Stimulated activated CD8-positive, alpha-beta memory T cell treated with anti-CD3 and anti-CD28 coated beads, Interleukin-4, amount 100 ng/mL, for 1 hour (primary cell): ENCODE results near the gene UNC13A.
A peak's percentile ranks its signal among the peaks of the same experiment; 100 is the strongest.
"Not testable (repeated sequence)": the region's sequence is repeated elsewhere in the genome, so short reads cannot be mapped to it uniquely, and the experiment has no call there.

ENCODE experiments used
- DNase-seq, 2 donors: peaks; one replicate each; pipeline ENCODE4 v3.0.0-alpha.2; 2020; ENCODE audit warnings: low read depth in 2 of 2, low spot score in 1 of 2

UNC13A gene

DNA sequence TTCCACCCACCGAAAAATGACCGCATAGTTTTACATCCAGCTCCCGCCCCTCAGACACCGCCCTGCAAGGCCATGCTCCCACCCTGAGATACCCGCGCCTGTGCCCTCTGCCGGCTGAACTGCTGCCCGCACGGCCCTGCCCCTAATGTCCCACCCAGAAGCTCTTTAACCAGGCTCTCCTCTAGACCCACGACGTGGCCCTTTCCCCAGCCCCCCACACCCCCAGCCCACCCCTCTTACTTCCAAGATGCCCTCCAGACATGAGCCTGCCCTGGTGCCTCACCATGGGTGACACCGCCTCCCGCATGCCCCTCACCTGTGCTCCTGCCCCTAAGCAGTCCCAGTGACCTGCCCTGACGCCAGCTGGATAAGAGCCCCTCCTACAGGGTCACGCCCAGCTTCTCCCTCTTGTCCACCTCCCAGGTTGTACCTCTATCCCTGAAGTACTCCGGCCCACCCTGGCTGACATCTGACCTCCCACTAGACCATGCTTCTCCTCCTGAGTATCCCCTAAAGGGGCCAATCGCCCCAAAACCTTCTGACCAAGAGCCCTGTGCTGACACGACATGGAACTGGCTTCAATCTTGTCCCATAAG, 81.5 kb downstream of the UNC13A start:
- DNase-seq: no peak

DNA sequence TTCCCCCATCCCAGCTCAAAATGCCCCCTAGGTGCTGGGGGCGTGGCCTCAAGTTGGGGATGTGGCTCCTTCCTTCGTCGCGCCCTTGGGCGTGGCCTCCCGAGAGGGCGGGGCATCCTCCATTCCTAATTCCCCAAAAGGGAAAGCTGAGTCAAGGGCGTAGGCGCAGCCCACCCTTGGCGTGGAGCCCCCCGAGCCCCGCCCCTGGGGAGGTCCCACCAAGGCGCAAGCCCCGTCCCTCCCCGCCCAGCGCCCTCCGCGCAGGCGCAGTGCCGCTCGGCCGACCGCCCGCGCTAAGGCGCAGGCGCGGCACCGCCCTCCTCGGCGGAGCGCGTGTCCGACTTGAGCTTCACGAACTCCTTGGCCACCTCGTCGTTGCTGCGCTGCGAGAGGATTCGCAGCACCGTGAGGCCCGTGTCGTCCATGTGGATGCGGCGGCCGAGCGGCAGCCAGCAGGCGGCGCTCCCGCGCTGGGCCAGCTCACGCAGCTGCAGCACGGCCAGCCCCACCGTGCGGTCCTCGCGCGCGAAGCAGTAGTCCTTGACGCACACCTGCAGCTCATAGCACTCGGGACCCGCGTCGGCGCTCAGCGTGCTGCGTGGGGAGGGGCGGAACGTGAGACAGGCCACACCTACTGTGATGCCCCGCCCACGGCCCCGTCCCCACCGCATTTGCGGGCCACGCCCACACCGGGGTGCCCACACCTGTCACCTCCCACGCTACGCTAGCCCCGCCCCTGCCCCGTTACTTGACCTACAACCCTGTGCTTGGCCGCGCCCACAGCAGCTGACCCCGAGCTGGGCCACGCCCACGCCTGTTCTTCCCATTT, 82.2 kb downstream of the UNC13A start:
- DNase-seq: peak; percentile 27 to 51

DNA sequence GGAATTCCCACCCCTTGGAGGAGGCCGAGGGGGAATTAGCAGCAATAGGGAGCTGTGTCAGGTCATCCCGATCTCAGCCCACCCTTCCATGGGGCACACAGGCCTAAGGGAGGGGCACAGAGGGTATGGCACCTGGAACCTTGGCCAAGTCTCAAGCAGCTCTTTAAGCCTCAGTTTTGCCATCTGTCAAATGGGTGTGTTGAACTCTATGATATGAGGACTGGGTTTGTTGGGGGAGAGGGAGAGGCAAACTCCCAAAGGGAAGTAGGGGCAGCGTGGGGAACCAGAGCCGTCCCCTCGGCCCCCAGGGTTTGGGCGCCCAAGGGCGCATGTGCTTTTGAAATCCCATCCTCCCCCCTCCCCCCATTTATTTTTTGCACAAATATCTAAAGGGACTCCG, 83.0 kb downstream of the UNC13A start:
- DNase-seq: no peak

DNA sequence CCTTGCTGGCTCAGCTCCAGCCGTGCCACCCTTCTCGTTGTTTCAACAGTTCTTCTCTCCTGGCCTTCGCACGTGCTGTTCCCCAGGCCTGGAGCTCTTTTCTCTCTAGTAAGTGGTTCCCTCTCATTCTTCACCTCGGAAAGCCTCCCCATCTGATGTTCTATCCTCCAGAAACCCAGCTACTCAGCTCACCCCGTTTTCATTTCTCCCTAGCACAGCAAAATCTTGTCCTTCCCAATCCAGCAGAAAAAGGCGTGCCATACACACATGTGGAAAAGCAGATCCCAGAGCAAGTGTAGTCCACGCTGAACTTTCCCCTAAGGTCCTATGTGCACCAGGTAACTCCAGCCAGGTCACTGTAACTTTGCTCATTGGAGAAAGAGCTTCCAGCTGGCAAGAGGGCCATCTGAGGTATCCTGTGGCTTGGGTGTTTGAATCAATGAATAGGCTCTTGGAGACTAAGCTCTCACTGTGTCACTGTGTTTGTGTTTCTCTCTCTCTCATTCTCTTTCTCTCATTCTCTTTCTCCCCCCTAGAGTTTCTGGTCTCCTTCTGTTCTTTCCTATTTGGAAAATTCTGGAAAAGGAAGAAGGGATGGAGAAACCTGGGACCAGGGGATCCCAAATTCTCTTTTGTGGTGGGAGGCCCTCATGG, 83.7 kb downstream of the UNC13A start:
- no peak for DNase-seq

DNA sequence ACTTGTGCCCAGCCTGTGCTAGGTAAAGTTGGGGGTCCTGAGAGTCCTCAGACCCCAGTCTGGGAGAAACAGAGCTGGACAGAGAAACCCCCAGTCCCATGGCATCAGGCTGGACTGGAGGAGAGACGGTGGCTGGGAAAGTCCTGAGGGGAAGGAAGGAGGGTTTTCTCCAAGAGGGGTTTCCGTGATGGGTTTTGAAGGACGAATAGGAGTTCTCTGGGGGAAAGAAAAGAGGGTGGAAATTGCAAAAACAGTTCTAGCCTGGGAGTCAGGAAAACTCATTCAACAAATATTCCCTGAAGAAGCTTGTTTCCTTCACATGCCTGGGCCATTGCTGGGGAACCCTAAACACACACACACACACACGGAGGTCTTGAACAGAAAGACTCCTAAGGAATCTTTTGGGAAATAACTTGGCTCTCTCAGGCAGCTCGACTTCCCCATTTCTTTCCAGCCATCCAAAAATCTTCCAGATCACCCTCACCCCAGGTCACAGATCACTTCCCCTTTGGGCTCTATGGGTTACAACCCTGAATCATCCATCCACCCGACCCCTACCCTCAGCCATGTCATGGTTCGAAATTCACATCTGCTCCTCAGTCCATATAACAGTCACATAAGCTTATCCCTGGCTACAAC, 85.2 kb downstream of the UNC13A start:
- DNase-seq: no peak

DNA sequence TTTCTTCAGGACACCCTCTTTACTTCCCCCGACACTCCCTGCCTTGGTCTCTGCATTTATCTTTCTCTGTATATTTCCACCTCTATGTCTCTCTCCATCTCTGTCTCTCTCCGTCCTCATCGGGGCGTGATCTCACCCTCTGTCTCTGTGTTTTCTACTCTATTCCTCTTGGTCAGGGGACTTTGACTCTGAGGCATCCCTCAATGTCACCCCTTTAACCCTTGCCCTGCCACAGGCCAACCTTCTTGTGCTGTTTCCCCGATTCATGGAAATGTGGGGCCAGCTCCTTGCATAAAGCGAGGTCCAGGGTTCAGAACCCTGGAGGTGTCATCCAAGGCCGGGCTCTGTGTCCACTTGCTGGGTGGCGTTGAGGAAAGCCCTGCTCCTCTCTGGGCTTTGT, 85.9 kb downstream of the UNC13A start:
- DNase-seq: no peak

DNA sequence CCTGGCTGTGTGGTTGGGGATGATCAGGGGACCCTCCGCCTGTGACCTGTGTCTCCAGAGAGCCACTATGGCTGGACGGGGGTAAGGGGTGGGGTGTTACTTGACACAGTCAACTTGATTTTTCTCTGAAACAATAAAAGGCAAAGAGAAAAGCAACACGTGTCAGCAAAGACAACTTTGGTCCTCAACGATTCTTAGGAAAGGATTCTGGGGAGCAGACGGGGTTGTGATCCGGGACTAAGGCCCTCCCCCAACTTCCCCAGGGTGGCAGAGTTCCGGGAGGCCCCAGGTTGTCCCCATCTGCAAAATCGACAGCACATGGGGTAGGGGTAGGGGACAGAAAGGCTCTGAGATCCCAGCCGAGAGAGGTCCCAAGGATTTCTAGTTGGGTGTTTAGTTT, 86.5 kb downstream of the UNC13A start:
- DNase-seq: no peak

DNA sequence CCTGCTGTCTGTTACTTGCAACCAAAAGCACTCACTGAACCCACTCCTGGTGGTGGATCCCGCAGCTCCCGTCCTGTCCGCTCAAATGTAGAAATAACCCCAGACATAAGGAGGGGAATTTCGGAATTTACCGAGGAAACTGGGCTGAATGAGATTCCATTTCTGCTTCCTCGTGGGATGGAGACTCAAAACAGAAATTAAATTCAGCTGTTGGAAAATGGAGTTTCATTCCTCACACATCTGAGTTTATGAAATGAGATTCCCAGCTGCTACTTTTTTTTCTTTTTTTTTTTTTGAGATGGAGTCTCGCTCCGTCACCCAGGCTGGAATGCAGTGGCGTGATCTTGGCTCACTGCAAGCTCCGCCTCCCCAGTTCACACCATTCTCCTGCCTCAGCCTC, 88.4 kb downstream of the UNC13A start:
- DNase-seq: no peak

DNA sequence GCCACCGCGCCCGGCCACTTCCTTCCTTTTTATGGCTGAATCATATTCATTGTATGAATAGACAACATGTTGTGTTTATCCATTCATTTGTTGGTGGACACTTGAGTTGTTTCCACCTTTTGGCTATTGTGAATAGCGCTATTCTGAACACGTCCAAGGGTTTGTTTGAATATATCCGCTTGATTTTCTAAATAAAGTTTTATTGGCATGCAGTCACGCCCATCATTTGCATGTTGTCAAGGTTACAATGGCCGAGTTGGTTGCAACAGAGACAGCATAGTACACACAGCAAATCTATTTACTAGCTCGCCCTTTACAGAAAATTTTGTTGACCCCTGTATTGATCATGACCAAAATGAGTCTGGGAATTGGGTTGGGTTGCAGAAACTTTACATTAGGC, 89.2 kb downstream of the UNC13A start:
- no peak for DNase-seq

DNA sequence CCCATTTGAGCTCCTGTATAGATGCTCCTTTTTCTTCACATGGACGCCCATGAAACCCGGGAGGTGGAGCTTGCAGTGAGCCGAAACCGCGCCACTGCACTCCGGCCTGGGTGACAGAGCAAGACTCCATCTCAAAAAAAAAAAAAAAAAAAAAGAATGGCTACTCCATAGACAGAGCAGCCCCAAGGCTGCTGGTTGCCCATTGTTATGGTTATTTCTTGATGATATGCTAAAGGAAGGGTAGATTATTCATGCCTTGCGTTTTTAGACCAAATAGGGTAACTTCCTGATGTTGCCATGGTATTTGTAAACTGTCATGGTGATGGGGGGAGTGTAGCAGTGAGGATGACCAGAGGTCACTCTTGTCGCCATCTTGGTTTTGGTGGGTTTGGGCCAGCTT, 90.1 kb downstream of the UNC13A start:
- not testable (repeated sequence) for DNase-seq

DNA sequence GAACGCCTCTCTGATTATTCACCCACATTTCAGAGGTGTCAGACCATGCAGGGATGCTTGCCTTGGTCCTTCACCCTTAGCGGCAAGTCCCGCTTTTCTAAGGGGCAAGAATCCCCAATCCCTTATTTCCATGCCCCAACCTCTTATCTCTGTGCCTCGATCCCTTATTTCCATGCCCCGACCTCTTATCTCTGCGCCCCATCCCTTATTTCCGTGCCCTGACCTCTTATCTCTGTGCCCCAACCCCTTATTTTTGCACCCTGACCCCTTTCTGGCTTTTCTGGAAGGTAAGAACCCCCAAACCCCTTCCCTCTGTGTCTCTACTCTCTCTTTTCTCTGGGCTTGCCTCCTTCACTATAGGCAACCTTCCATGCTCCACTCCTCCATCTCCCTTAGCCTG, 93.9 kb downstream of the UNC13A start:
- not testable (repeated sequence) for DNase-seq

DNA sequence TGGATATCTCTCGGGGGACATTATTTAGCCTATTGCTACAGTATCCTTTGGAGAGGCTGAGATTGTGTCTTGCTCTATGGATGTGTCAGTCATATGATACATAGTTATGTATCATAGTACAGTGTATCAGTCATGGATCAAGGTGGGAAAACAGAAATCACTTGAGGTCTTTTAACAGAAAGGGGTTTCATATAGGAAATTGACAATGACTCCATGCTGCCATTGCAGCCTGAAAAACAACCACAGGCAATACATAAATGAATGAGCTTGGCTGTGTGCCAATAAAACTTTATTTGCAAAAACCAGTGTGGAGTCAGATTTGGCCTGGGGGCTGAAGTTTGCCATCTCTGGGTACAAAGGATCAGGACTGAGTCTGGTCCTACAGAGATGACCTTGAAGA, 97.3 kb downstream of the UNC13A start:
- no peak for DNase-seq

DNA sequence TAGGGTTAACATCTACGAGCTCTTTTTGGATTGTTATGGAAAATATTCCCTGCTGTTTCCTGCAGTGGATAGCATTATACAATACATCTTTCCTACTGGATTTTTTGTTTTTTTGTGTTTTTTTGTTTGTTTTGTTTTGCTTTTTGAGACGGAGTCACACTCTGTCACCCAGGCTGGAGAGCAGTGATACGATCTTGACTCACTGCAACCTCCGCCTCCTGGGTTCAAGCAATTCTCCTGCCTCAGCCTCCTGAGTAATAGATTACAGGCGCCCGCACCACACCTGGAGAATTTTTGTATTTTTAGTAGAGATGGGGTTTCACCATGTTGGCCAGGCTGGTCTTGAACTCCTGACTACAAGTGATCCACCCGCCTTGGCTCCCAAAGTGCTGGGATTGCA, 102.8 kb downstream of the UNC13A start:
- not testable (repeated sequence) for DNase-seq

DNA sequence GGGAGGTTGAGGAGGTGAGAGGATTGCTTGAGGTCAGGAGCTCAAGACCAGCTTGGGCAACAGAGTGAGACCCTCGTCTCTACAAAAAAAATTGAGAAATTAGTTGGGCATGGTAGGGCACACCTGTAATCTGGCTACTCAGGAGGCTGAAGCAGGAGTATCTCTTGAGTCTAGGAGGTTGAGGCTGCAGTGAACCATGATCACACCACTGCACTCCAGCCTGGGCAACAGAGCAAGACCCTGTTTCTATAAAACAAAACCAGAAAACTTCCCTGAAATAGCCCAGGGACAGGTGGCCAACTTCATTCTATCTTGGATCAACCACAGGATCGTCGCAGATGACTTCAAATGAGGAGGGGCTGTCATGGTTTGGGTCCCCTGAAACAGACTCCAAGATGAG, 104.0 kb downstream of the UNC13A start:
- no peak for DNase-seq

DNA sequence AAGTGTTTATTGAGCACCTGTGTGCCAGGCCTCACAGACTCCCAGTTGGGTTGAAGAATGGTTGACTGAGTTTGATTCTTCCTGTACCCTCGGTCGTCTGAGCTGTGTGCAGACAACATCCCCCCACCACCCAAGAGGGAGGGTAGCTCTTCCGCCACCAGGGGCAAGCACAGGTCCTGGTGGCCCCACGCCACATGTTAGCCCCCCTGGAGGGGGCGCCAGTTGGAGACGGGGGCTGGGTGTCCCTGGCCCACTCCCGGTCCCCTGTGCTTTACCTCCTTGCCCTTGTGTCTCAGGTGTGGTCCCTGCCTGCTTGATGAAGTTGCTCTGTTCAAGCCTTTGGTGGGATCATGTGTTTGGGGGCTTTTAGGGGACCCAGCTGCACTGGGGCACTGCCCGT, 105.5 kb downstream of the UNC13A start:
- no peak for DNase-seq

DNA sequence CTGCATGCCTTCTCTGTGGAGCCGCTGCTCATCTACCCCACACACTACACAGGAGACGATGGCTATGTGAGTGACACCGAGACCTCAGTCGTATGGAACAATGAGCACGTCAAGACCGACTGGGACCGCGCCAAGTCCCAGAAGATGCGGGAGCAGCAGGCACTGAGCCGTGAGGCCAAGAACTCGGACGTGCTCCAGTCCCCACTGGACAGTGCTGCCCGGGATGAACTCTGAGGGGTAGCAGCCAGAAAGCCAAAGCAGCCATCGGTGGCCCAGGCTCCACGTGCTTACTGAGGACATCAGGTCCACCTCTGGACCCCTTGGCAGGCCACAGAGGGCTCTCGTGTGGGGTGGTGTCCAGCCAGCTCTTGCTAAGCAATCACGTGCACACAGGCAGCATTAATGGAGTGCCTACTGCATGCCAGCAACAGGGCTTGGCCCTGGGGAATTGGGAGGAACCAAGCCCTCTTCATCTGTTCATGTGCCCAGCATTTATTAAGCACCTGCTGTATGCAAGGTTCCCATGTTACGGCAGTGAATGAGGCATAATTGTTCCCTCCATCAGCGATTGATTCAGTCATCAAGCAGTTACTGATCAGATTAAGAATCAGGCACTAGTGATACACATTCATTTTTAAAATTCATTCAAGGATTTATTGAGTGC, 106.8 kb downstream of the UNC13A start:
- no peak for DNase-seq

DNA sequence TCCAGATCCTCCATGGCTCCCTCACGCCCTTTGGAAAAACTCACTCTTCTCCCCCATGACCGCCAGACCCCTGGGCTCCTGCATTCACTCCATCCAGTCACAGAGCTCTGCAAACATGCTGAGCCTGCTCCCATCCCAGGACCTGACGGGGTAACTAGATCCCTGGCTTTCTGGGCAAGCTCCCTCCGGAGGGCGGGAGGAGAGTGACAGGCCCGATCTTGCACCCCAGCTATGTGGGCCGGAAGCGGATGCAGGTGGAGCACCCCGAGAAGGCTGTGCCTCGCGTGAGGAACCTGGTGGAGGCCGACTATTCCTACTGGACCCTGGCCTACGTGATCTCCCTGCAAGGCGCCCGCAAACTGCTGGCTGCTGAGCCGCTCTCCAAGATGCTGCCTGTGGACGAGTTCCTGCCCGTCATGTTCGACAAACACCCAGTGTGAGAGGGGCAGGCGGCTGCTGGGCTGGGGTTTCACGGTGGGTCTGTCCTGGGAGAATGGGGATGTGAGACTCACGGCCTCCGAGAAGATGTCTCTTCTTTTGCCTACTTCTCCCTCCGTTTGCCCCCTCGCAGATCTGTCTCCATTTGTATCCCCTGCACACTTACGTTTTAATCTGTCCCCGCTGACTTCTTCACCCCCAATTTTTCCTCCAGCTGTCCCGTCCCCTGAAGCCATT, 107.5 kb downstream of the UNC13A start:
- no peak for DNase-seq

DNA sequence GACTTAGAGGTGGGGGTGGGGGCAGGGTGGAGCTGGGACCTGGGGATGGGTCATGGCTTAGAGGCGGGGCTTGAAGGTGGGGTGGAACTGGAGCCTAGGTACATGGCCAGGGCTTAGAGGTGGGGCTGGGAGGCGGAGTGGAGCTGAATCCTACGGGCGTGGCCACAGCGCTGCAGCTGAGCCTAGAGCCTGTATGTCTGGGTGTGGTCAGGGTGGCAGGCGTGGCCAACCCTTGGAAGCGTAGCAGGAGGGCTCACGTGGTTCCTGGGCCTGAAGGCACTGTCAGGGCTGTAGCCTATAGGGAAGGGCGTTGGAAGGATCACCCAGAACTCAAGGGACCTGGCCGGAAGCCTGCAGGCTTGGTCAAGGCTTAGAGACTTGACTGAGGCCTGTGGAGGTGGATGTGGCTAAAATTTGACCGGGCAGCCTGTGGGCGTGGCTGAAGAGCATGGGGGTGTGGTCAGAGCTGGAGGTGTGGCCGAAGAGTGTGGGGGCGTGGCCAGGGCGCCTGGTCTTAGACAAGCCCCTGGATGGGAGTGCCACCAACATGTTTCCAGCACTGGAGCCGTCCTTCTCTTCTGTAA, 108.4 kb downstream of the UNC13A start:
- DNase-seq: no peak

DNA sequence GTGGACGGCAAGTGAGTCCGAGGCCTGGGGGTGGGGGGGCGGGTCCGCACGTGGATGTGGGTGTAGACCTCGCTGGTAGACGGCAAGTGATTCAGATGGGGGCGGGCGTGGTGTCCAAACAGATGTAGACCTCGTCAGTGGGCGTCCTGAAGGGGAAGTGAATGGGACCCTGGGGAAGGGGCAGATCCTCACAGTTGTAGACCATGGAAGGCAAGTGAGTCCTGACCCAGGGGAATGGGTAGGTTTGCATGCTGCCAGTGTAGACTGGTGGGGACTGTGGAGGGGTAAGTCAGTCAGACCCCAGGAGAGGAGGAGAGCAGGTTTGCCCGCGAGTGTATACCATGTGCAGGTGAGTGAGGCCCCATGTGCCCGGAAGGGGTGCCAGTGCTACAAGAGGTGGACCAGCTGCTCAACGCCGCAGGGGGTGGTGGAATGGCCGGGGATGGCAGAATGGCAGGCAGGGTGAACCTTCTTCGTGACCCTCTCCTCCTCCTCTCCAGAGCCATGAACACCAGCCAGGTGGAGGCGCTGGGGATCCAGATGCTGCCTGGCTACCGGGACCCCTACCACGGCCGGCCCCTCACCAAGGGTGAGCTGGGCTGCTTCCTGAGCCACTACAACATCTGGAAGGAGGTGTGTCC, 110.6 kb downstream of the UNC13A start:
- no peak for DNase-seq
